SJCRH30 (cell line): ENCODE measurements around the gene PRSS2. TPM values are rescaled to one million over a fixed set of nuclear protein-coding genes. Genes with fewer than 3 reads are reported as not detected.
"Not testable (repeated sequence)": the region's sequence is repeated elsewhere in the genome, so short reads cannot be mapped to it uniquely, and the experiment has no call there.

ENCODE experiments used
- DNase-seq, 2 experiments: peaks; one replicate each; pipeline ENCODE4 v3.0.0-alpha.2; 2015 to 2020
- H3K27ac ChIP-seq: fragments of 250-450 bp; sonication (Bioruptor Pico); 2 replicates; pipeline ENCODE4 v1.5.1; 2020; ENCODE audit warnings: mild to moderate bottlenecking, moderate library complexity
- H3K27me3 ChIP-seq: fragments of 250-450 bp; sonication (Bioruptor Pico); 2 replicates; pipeline ENCODE4 v1.5.1; 2020; ENCODE audit warnings: mild to moderate bottlenecking, moderate library complexity
- H3K36me3 ChIP-seq: fragments of 250-450 bp; sonication (Bioruptor Pico); 2 replicates; pipeline ENCODE4 v1.5.1; 2020; ENCODE audit warnings: mild to moderate bottlenecking, moderate library complexity
- H3K4me1 ChIP-seq: fragments of 250-450 bp; sonication (Bioruptor Pico); 2 replicates; pipeline ENCODE4 v1.5.1; 2020; ENCODE audit warnings: mild to moderate bottlenecking, moderate library complexity
- H3K4me3 ChIP-seq: fragments of 250-450 bp; sonication (Bioruptor Pico); 2 replicates; pipeline ENCODE4 v1.5.1; 2020; ENCODE audit warnings: mild to moderate bottlenecking, moderate library complexity
- H3K9me3 ChIP-seq: fragments of 250-450 bp; sonication (Bioruptor Pico); replicated peaks from 2 replicates; pipeline ENCODE4 v1.5.1; 2020; ENCODE audit warnings: mild to moderate bottlenecking, moderate library complexity
- total RNA-seq: library from RNA; depleted of rRNA; stranded (reverse); fragments of >200 nt; shearing (Covaris generic); gene quantifications from 2 replicates; pipeline ENCODE4 v1.2.3, GENCODE V29; 2014

The PRSS2 gene
- total RNA-seq, 1 experiment from 2014 or later, result not detected

DNA sequence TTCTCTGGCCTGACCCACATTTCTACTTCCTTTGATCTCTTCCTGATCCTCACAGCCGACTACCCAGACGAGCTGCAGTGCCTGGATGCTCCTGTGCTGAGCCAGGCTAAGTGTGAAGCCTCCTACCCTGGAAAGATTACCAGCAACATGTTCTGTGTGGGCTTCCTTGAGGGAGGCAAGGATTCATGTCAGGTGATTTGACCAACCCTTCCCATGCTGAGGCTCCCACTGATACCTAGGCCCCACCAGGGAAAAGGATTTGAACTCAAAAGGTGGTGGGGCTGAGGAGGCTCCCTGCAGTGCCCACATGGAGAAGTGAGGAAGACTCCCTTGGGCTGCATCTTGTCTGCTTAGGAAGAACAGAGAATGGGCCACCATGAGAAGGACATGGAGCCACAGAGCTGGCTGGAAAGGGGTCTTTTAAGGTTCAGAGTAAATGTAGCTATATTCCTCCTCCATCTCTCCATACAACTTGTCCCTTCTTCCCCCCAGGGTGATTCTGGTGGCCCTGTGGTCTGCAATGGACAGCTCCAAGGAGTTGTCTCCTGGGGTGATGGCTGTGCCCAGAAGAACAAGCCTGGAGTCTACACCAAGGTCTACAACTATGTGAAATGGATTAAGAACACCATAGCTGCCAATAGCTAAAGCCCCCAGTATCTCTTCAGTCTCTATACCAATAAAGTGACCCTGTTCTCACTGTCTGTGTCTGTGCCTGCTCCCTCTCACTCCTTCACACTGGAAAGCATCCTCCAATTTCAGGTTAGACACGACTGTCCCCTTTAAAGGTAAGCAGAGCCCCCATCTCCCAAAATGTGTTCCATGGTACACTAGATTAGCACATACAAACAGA lies 18.2 kb upstream of the PRSS2 start:
- H3K27ac ChIP-seq, result no peak overlapping the region
- no peak for DNase-seq
- no peak overlapping the region for H3K4me3 ChIP-seq
- H3K36me3 ChIP-seq, result no peaks in the 10 kb centered on the region
- no peaks in the 10 kb centered on the region for H3K9me3 ChIP-seq
- no peaks in the 10 kb centered on the region for H3K4me1 ChIP-seq
- H3K27me3 ChIP-seq, result no peaks in the 10 kb centered on the region

DNA sequence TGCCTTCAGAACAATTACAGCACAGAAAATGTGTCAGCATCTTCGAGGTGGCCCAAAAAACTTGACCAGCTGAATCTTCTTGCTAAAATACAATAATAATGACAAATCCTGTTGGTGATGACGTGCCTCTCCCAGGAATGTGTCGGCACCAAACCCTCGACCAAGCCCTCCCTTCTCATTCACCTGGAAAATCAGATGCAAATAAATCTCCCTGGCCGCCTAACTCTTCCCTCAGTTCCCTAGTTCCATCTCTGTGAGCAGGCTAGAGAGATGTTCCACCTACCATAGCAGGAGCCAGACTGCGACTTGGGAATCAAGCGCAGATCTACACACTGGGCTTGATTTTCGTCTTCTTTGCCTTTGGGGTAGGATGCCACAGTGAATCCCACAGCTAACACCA lies 17.4 kb upstream of the PRSS2 start:
- H3K27me3 ChIP-seq, result no peaks in the 10 kb centered on the region
- H3K36me3 ChIP-seq, result no peaks in the 10 kb centered on the region
- no peak overlapping the region for H3K27ac ChIP-seq
- no peaks in the 10 kb centered on the region for H3K9me3 ChIP-seq
- DNase-seq, result no peak
- no peak overlapping the region for H3K4me3 ChIP-seq
- no peaks in the 10 kb centered on the region for H3K4me1 ChIP-seq

DNA sequence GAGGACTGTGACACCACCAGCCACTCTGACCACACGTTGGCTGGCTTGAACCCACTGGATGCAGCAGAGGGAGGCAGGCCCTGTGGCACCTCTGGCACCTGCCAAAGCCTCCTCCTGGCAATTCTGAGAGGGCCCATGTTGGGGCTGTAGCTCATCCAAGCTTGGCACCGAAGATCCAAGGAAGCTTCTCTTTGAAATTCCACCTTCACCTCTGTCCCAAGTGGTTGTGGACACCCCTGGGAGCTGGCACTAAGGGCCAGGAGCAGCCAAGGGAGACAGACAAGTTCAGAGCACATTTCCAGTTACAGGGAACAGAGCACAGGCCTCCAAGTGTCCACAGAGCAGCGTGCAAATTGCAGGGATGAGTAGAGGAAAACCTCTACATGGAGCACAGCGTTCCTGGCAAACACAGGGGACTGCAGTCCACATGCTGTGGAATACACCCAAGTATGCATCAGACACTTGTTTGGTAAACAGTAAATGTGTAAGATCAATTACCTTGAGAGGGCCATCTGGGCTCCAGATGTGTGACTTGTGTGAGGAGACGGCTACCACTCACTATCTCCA lies 16.8 kb upstream of the PRSS2 start:
- DNase-seq, H3K4me1 ChIP-seq, H3K4me3 ChIP-seq, H3K9me3 ChIP-seq, H3K27ac ChIP-seq, H3K36me3 ChIP-seq, H3K27me3 ChIP-seq: not testable (repeated sequence)

DNA sequence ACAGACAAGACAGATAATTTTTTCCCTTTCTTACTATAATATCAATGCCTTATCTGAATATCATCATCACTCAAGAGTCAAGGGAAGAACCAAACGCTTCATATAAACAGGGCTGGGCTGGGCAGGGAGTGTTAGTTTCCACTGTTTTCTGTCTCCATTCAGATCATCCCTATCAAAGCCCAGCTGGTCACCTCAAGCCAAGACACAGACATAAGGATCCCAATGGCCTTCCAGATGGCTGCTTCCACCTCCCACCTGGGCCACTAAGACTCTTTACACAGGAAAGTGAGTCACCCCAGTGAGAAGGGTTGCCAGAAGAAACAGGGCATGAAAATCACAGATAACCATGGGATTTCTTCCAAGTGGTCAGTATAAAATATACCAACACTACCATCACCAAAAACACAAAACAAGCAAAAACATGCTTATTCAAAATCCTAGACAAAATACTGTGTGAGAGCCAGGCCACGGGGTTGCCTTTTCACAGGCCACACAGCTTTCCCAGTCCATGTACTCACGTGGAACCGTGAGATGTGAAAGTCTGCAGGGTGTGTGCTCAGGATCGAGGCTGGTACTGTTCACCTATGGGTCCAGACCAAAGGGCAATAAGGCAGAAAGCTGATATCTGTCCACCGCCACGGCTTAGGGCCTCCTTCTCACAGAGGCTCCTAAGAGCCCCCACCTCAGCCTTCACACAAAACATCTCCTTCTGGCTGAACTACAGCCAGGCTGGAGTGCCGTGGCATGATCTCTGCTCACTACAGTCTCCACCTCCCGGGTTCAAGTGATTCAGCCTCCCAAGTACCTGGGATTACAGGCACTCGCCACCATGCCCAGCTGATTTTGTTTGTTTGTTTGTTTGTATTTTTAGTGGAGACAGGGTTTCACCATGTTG lies 15.8 kb upstream of the PRSS2 start:
- Histone ChIP-seq H3K9me3 (no peaks in the 10 kb centered on the region), H3K36me3 (no peaks in the 10 kb centered on the region), H3K4me1 (no peaks in the 10 kb centered on the region), H3K27me3 (no peaks in the 10 kb centered on the region), H3K27ac (no peak overlapping the region), H3K4me3 (no peak overlapping the region)
- no peak for DNase-seq

DNA sequence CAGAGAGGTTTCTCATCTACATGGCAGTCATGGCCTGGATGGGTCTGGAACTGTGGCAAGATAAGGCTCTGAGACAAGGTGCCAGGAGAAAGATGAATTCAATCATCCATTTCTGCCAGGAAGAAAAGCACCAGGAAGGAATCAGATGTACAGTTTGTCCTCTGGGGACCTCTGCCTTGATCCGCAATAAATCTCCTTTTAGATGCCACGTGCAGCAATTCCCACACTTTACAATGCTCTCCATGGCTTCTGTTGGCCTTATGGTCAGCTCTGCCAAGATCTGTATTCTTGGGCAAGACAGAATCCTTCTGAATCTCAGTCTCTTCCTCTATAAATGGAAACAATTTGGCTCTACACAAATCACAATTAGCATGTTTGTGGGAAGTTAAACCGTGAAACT lies 12.5 kb upstream of the PRSS2 start:
- H3K4me1 ChIP-seq, result not testable (repeated sequence)

GRCh38 chr7:142759433-142759832 lies 11.3 kb upstream of the PRSS2 start:
- no peaks in the 10 kb centered on the region for H3K9me3 ChIP-seq
- H3K4me3 ChIP-seq, result no peak overlapping the region
- DNase-seq, result no peak
- no peak overlapping the region for H3K27ac ChIP-seq
- H3K27me3 ChIP-seq, result no peaks in the 10 kb centered on the region
- no peaks in the 10 kb centered on the region for H3K36me3 ChIP-seq
- H3K4me1 ChIP-seq, result no peaks in the 10 kb centered on the region

More for the DNA sequence above, 12.5 kb upstream of the PRSS2 start:
- not testable (repeated sequence) for H3K27ac ChIP-seq, H3K4me3 ChIP-seq, H3K36me3 ChIP-seq, H3K9me3 ChIP-seq, H3K27me3 ChIP-seq, DNase-seq

DNA sequence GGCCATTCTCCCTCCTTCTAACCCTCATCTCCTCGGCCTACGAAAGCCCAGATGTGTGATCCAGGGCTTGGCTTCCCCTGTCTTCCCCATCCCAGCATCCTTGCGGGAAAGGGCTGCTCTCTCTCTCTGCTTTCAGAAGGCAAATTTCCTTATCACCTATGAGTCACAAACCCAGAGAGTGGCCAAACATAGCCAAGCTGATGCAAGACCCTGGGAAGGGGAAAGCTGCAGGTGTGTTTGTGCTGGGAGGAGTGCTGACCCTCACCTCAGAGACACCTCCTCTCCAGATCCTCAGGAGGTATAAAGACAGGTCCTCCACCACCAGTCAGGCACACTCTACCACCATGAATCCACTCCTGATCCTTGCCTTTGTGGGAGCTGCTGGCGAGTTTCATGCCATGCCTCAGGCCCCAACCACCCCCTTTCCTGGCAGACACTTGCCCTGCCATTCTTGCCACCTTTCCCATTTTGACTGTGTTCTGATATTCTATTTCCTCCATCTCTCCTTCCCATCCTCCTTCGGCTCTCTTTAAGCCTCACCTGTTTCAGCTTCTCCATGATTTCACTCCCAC lies 10.6 kb upstream of the PRSS2 start:
- Histone ChIP-seq H3K36me3 (no peaks in the 10 kb centered on the region), H3K4me3 (no peak overlapping the region), H3K27me3 (no peaks in the 10 kb centered on the region), H3K27ac (no peak overlapping the region), H3K4me1 (no peaks in the 10 kb centered on the region), H3K9me3 (no peaks in the 10 kb centered on the region)
- DNase-seq, result no peak

- H3K27me3 ChIP-seq, H3K4me1 ChIP-seq, H3K9me3 ChIP-seq, DNase-seq, H3K36me3 ChIP-seq, H3K4me3 ChIP-seq, H3K27ac ChIP-seq: not testable (repeated sequence)
These were observed 9.2 kb upstream of the PRSS2 start for GRCh38 chr7:142761606-142762005.

- no peaks in the 10 kb centered on the region for H3K27me3 ChIP-seq
- no peaks in the 10 kb centered on the region for H3K36me3 ChIP-seq
- H3K4me3 ChIP-seq, result no peak overlapping the region
- H3K4me1 ChIP-seq, result no peaks in the 10 kb centered on the region
- H3K9me3 ChIP-seq, result no peaks in the 10 kb centered on the region
- DNase-seq, result no peak
- no peak overlapping the region for H3K27ac ChIP-seq
These were observed 8.7 kb upstream of the PRSS2 start for GRCh38 chr7:142762104-142762503.

DNA sequence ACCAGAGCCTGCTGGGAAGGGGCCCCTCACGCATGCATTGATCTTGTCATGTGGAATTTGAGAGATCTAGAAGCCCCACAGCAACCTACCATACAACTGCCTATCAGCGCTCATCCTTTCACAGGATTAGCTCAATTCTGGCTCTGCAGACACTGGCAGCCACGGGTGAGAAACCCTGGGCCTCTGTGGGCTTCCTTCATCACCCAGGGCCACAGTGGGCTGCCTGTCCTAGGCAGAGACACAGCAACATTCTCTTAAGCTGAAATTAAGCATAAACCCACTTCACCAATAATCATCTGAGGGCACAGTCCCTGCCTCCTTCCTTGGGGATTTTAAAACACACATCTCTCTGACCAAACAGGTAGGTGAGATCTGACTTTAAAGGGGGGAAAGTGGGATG lies 3.3 kb upstream of the PRSS2 start:
- Histone ChIP-seq H3K9me3 (no peaks in the 10 kb centered on the region), H3K27ac (no peak overlapping the region), H3K36me3 (no peaks in the 10 kb centered on the region), H3K27me3 (peaks cover 6% of the 10 kb centered on the region), H3K4me1 (no peaks in the 10 kb centered on the region), H3K4me3 (no peak overlapping the region)
- DNase-seq, result no peak

GRCh38 chr7:142767861-142768260 lies 2.9 kb upstream of the PRSS2 start:
- Histone ChIP-seq H3K36me3 (no peaks in the 10 kb centered on the region), H3K27ac (no peak overlapping the region), H3K27me3 (peaks cover 6% of the 10 kb centered on the region), H3K4me1 (no peaks in the 10 kb centered on the region), H3K4me3 (no peak overlapping the region), H3K9me3 (no peaks in the 10 kb centered on the region)
- no peak for DNase-seq

DNA sequence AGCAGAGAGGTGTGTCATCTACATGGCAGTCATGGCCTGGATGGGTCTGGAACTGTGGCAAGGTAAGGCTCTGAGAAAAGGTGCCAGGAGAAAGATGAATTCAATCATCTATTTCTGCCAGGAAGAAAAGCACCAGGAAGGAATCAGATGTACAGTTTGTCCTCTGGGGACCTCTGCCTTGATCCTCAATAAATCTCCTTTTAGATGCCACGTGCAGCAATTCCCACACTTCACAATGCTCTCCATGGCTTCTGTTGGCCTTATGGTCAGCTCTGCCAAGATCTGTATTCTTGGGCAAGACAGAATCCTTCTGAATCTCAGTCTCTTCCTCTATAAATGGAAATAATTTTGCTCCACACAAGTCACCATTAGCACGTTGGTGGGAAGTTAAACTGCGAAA lies 1.9 kb upstream of the PRSS2 start:
- not testable (repeated sequence) for H3K9me3 ChIP-seq, H3K36me3 ChIP-seq, H3K4me3 ChIP-seq, H3K27me3 ChIP-seq, DNase-seq, H3K27ac ChIP-seq, H3K4me1 ChIP-seq

DNA sequence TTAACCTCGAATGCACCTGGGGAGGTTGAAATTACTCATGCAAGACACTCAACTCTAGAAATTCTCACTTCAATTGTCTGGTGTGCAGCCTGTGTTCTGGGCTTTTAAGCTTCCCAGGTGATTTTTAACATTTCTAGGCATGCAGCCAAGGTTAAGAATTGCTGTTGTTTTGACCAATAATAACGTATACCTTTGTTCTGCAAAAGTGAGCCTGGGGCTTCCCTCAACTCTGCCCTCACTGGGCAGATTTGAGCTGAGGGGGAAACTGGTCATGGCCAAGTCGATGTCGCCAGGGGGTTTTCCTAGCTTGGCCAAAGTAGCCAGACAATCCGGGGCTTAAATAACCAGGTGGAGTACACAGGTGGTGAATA lies 568 bp downstream of the PRSS2 start:
- H3K4me1 ChIP-seq, result no peaks in the 10 kb centered on the region
- H3K27me3 ChIP-seq, result peaks cover 6% of the 10 kb centered on the region
- no peaks in the 10 kb centered on the region for H3K36me3 ChIP-seq
- DNase-seq, result no peak
- no peak overlapping the region for H3K27ac ChIP-seq
- H3K9me3 ChIP-seq, result no peaks in the 10 kb centered on the region
- no peak overlapping the region for H3K4me3 ChIP-seq

DNA sequence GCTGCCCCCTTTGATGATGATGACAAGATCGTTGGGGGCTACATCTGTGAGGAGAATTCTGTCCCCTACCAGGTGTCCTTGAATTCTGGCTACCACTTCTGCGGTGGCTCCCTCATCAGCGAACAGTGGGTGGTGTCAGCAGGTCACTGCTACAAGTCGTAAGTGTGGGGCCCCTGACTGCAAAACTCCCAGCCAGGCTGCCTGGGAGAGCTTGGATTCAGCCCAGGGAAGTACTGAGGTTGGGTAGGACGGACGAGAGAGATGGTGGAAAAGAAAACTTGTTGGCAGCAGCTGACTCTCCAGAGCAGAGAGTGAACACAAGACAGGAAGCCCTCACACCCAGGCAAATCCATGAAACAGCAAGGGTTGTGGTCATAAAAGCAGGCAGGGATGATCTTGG lies 1.3 kb downstream of the PRSS2 start:
- H3K4me1 ChIP-seq, result no peaks in the 10 kb centered on the region
- H3K27ac ChIP-seq, result no peak overlapping the region
- H3K4me3 ChIP-seq, result no peak overlapping the region
- no peaks in the 10 kb centered on the region for H3K9me3 ChIP-seq
- peaks cover 6% of the 10 kb centered on the region for H3K27me3 ChIP-seq
- no peak for DNase-seq
- no peaks in the 10 kb centered on the region for H3K36me3 ChIP-seq

- Histone ChIP-seq H3K27me3 (peaks cover 6% of the 10 kb centered on the region), H3K4me3 (no peak overlapping the region)
These were observed 1.9 kb downstream of the PRSS2 start for GRCh38 chr7:142772673-142773072.

More at GRCh38 chr7:142772673-142773072, 1.9 kb downstream of the PRSS2 start:
- Histone ChIP-seq H3K4me1 (no peaks in the 10 kb centered on the region), H3K27ac (no peak overlapping the region), H3K36me3 (no peaks in the 10 kb centered on the region), H3K9me3 (no peaks in the 10 kb centered on the region)
- no peak for DNase-seq
